ENCODE results near the gene TNIP1. TPM values are rescaled to one million over a fixed set of nuclear protein-coding genes. Genes with fewer than 3 reads are reported as not detected.

TNIP1 gene
- total and polyA plus RNA-seq, 2 donors: 49.9 to 54.7 TPM

- Histone ChIP-seq H3K36me3 (ENCODE audit: control insufficient read depth in 2 of 2, insufficient read depth in 2 of 2, low read length in 1 of 2) (no peaks in the 10 kb centered on the region), H3K9me3 (ENCODE audit: control insufficient read depth in 2 of 2, insufficient read depth in 1 of 2, low read length in 1 of 2) (no peaks in the 10 kb centered on the region), H3K4me1 (ENCODE audit: control insufficient read depth in 2 of 2, insufficient read depth in 2 of 2, low read length in 2 of 2) (no peaks in the 10 kb centered on the region), H3K4me3 (ENCODE audit: low read length in 2 of 2) (no peak overlapping the region), H3K27me3 (ENCODE audit: control insufficient read depth in 2 of 2, insufficient read depth in 1 of 2, low read length in 1 of 2) (peaks cover 0 to 6% of the 10 kb centered on the region in 2 donors), H3K27ac (ENCODE audit: low read depth in 1 of 2, low read length in 1 of 2) (no peak overlapping the region)
- WGBS: 76% methylated on average over 2 of the region's 2 CpGs
- DNase-seq (ENCODE audit: low read depth in 6 of 9, low spot score in 9 of 9): no peak
Measured at GRCh38 chr5:151002250-151002649, 78.6 kb downstream of the TNIP1 start.

- Histone ChIP-seq H3K4me3 (ENCODE audit: low read length in 2 of 2) (no peak overlapping the region), H3K9me3 (ENCODE audit: control insufficient read depth in 2 of 2, insufficient read depth in 1 of 2, low read length in 1 of 2) (no peaks in the 10 kb centered on the region), H3K4me1 (ENCODE audit: control insufficient read depth in 2 of 2, insufficient read depth in 2 of 2, low read length in 2 of 2) (no peaks in the 10 kb centered on the region), H3K27ac (ENCODE audit: low read depth in 1 of 2, low read length in 1 of 2) (no peak overlapping the region), H3K27me3 (ENCODE audit: control insufficient read depth in 2 of 2, insufficient read depth in 1 of 2, low read length in 1 of 2) (peaks cover 0 to 4% of the 10 kb centered on the region in 2 donors), H3K36me3 (ENCODE audit: control insufficient read depth in 2 of 2, insufficient read depth in 2 of 2, low read length in 1 of 2) (no peaks in the 10 kb centered on the region)
- DNase-seq (ENCODE audit: low read depth in 6 of 9, low spot score in 9 of 9): no peak
- 95% methylated on average over 4 of the region's 4 CpGs for WGBS
Measured at GRCh38 chr5:151001436-151001835, 79.4 kb downstream of the TNIP1 start.

- Histone ChIP-seq H3K36me3 (ENCODE audit: control insufficient read depth in 2 of 2, insufficient read depth in 2 of 2, low read length in 1 of 2) (no peaks in the 10 kb centered on the region), H3K4me3 (ENCODE audit: low read length in 2 of 2) (no peak overlapping the region), H3K27me3 (ENCODE audit: control insufficient read depth in 2 of 2, insufficient read depth in 1 of 2, low read length in 1 of 2) (no peaks in the 10 kb centered on the region), H3K9me3 (ENCODE audit: control insufficient read depth in 2 of 2, insufficient read depth in 1 of 2, low read length in 1 of 2) (no peaks in the 10 kb centered on the region), H3K27ac (ENCODE audit: low read depth in 1 of 2, low read length in 1 of 2) (no peak overlapping the region), H3K4me1 (ENCODE audit: control insufficient read depth in 2 of 2, insufficient read depth in 2 of 2, low read length in 2 of 2) (no peaks in the 10 kb centered on the region)
- WGBS: 81% methylated on average over 7 of the region's 7 CpGs
- no peak for DNase-seq (ENCODE audit: low read depth in 6 of 9, low spot score in 9 of 9)
Measured at GRCh38 chr5:150999704-151000442, 81.0 kb downstream of the TNIP1 start.

- Histone ChIP-seq H3K4me3 (ENCODE audit: low read length in 2 of 2) (no peak overlapping the region), H3K27me3 (ENCODE audit: control insufficient read depth in 2 of 2, insufficient read depth in 1 of 2, low read length in 1 of 2) (no peaks in the 10 kb centered on the region), H3K4me1 (ENCODE audit: control insufficient read depth in 2 of 2, insufficient read depth in 2 of 2, low read length in 2 of 2) (no peaks in the 10 kb centered on the region), H3K27ac (ENCODE audit: low read depth in 1 of 2, low read length in 1 of 2) (no peak overlapping the region), H3K9me3 (ENCODE audit: control insufficient read depth in 2 of 2, insufficient read depth in 1 of 2, low read length in 1 of 2) (no peaks in the 10 kb centered on the region), H3K36me3 (ENCODE audit: control insufficient read depth in 2 of 2, insufficient read depth in 2 of 2, low read length in 1 of 2) (no peaks in the 10 kb centered on the region)
- 95% methylated on average over 1 of the region's 1 CpG for WGBS
- no peak for DNase-seq (ENCODE audit: low read depth in 6 of 9, low spot score in 9 of 9)
Measured at GRCh38 chr5:150993826-150994412, 86.9 kb downstream of the TNIP1 start.

- H3K4me3 ChIP-seq (ENCODE audit: low read length in 2 of 2): no peak overlapping the region
- H3K36me3 ChIP-seq (ENCODE audit: control insufficient read depth in 2 of 2, insufficient read depth in 2 of 2, low read length in 1 of 2): no peaks in the 10 kb centered on the region
- WGBS: 94% methylated on average over 2 of the region's 2 CpGs
- H3K27ac ChIP-seq (ENCODE audit: low read depth in 1 of 2, low read length in 1 of 2): no peak overlapping the region
- DNase-seq (ENCODE audit: low read depth in 6 of 9, low spot score in 9 of 9): no peak
- no peaks in the 10 kb centered on the region for H3K27me3 ChIP-seq (ENCODE audit: control insufficient read depth in 2 of 2, insufficient read depth in 1 of 2, low read length in 1 of 2)
- H3K4me1 ChIP-seq (ENCODE audit: control insufficient read depth in 2 of 2, insufficient read depth in 2 of 2, low read length in 2 of 2): no peaks in the 10 kb centered on the region
- H3K9me3 ChIP-seq (ENCODE audit: control insufficient read depth in 2 of 2, insufficient read depth in 1 of 2, low read length in 1 of 2): no peaks in the 10 kb centered on the region
Measured at GRCh38 chr5:150993422-150993821, 87.4 kb downstream of the TNIP1 start.

GRCh38 chr5:150992705-150993104, 88.1 kb downstream of the TNIP1 start:
- no peak overlapping the region for H3K4me3 ChIP-seq (ENCODE audit: low read length in 2 of 2)
- H3K27me3 ChIP-seq (ENCODE audit: control insufficient read depth in 2 of 2, insufficient read depth in 1 of 2, low read length in 1 of 2): no peaks in the 10 kb centered on the region
- H3K4me1 ChIP-seq (ENCODE audit: control insufficient read depth in 2 of 2, insufficient read depth in 2 of 2, low read length in 2 of 2): no peaks in the 10 kb centered on the region
- no peak for DNase-seq (ENCODE audit: low read depth in 6 of 9, low spot score in 9 of 9)
- no peaks in the 10 kb centered on the region for H3K36me3 ChIP-seq (ENCODE audit: control insufficient read depth in 2 of 2, insufficient read depth in 2 of 2, low read length in 1 of 2)
- H3K9me3 ChIP-seq (ENCODE audit: control insufficient read depth in 2 of 2, insufficient read depth in 1 of 2, low read length in 1 of 2): no peaks in the 10 kb centered on the region
- no peak overlapping the region for H3K27ac ChIP-seq (ENCODE audit: low read depth in 1 of 2, low read length in 1 of 2)
- 99% methylated on average over 6 of the region's 6 CpGs for WGBS

GRCh38 chr5:150989695-150990094, 91.1 kb downstream of the TNIP1 start:
- H3K9me3 ChIP-seq (ENCODE audit: control insufficient read depth in 2 of 2, insufficient read depth in 1 of 2, low read length in 1 of 2): no peaks in the 10 kb centered on the region
- no peak overlapping the region for H3K27ac ChIP-seq (ENCODE audit: low read depth in 1 of 2, low read length in 1 of 2)
- peak in 1 of 9 donors; percentile 7 for DNase-seq (ENCODE audit: low read depth in 6 of 9, low spot score in 9 of 9)
- H3K4me3 ChIP-seq (ENCODE audit: low read length in 2 of 2): no peak overlapping the region
- H3K36me3 ChIP-seq (ENCODE audit: control insufficient read depth in 2 of 2, insufficient read depth in 2 of 2, low read length in 1 of 2): no peaks in the 10 kb centered on the region
- no peaks in the 10 kb centered on the region for H3K27me3 ChIP-seq (ENCODE audit: control insufficient read depth in 2 of 2, insufficient read depth in 1 of 2, low read length in 1 of 2)
- 77% methylated on average over 3 of the region's 3 CpGs for WGBS
- H3K4me1 ChIP-seq (ENCODE audit: control insufficient read depth in 2 of 2, insufficient read depth in 2 of 2, low read length in 2 of 2): no peaks in the 10 kb centered on the region

- H3K9me3 ChIP-seq (ENCODE audit: control insufficient read depth in 2 of 2, insufficient read depth in 1 of 2, low read length in 1 of 2): no peaks in the 10 kb centered on the region
- DNase-seq (ENCODE audit: low read depth in 6 of 9, low spot score in 9 of 9): no peak
- H3K27me3 ChIP-seq (ENCODE audit: control insufficient read depth in 2 of 2, insufficient read depth in 1 of 2, low read length in 1 of 2): no peaks in the 10 kb centered on the region
- 96% methylated on average over 3 of the region's 3 CpGs for WGBS
- H3K4me3 ChIP-seq (ENCODE audit: low read length in 2 of 2): no peak overlapping the region
- no peaks in the 10 kb centered on the region for H3K4me1 ChIP-seq (ENCODE audit: control insufficient read depth in 2 of 2, insufficient read depth in 2 of 2, low read length in 2 of 2)
- H3K27ac ChIP-seq (ENCODE audit: low read depth in 1 of 2, low read length in 1 of 2): no peak overlapping the region
- H3K36me3 ChIP-seq (ENCODE audit: control insufficient read depth in 2 of 2, insufficient read depth in 2 of 2, low read length in 1 of 2): no peaks in the 10 kb centered on the region
Measured at GRCh38 chr5:150987746-150988145, 93.1 kb downstream of the TNIP1 start.

Measured in thymus (tissue), 11 donors.